ENCODE results near the gene GRAMD1A.
A peak's percentile ranks its signal among the peaks of the same experiment; 100 is the strongest.
"Not testable (repeated sequence)": the region's sequence is repeated elsewhere in the genome, so short reads cannot be mapped to it uniquely, and the experiment has no call there.

GRAMD1A gene

GRCh38 chr19:35004517-35005255, 4.6 kb downstream of the GRAMD1A start:
- no peak for DNase-seq (ENCODE audit: low read depth in 2 of 2)

- no peak for DNase-seq (ENCODE audit: low read depth in 2 of 2)
These were observed 5.3 kb downstream of the GRAMD1A start for GRCh38 chr19:35005256-35005977.

GRCh38 chr19:35006007-35006341, 5.9 kb downstream of the GRAMD1A start:
- not testable (repeated sequence) for DNase-seq (ENCODE audit: low read depth in 2 of 2)

DNA sequence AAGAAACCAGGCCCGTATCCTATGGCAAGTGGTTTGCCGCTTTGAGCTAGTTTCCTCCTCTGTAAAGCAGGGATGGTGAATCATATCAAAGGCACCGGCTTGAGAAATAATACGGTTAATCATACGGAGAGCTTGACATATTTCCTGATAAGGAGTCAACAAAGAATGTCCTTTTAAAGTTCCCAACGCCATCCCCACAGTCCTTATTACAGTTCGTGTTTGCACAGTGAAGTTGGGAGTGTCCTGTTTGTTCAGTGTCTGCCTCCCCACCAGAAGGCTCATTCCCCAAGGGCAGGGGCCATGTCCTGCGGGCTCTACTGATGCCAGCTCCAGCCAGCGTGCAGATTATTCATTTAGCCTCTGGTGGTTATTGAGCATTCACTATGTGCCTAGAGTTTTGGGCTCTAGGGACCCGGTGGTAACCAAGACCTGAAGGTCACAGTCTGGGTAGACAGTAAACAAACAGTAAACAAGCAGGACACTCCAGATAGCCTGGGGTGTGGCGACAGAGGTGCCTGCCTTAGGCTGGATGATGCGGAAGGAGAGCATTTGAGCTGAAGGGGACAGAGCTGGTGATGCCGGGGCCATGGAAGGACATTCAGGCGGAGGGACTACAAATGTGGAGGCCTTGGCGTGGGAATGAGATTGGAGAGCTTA, 6.3 kb downstream of the GRAMD1A start:
- no peak for DNase-seq (ENCODE audit: low read depth in 2 of 2)

DNA sequence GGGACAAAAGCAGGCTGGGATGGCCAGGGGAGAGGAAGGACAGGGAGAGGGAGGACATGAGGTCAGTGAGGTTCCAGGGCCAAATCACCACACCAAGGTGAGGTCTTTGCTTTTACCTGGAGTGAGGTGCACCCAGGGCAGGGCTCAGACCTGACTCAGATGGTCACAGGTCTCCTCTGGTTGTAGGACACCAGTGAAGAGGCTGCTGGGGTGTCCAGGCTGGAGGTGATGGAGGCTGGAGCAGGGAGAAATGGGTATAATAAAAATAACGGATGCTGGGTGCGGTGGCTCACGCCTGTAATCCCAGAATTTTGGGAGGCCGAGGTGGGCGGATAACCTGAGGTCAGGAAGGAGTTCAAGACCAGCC, 6.9 kb downstream of the GRAMD1A start:
- no peak for DNase-seq (ENCODE audit: low read depth in 2 of 2)

DNA sequence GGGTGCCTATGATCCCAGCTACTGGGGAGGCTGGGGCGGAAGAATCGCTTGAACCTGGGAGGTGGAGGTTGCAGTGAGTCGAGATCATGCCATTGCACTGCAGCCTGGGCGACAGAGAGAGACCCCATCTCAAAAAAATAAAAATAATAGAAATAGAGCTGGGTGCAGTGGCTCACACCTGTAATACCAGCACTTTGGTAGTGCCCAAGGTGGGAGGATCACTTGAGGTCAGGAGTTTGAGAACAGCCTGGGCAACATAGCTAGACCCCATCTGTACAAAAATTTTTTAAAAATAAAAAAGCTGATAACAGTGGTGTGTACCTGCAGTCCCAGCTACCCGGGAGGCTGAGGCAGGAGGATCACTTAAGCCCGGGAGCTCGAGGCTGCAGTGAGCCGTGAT, 7.3 kb downstream of the GRAMD1A start:
- DNase-seq (ENCODE audit: low read depth in 2 of 2): not testable (repeated sequence)

DNA sequence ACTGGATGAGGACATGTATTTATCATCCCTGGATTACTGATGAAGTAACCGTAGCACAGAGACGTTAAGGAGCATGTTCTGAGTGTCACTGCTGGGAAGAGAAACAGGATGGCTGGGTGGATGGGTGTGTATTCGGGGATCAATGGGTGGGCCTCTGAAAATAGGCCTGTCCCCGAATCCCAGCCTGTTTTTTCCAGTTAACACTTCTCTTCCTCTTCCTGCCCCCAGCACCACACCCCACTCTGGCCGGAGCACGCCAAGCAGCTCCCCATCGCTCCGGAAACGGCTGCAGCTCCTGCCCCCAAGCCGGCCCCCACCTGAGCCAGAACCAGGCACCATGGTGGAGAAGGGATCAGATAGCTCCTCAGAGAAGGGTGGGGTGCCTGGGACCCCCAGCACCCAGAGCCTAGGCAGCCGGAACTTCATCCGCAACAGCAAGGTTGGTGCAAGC, 8.8 kb downstream of the GRAMD1A start:
- no peak for DNase-seq (ENCODE audit: low read depth in 2 of 2)

- DNase-seq (ENCODE audit: low read depth in 2 of 2): no peak
These were observed 9.6 kb downstream of the GRAMD1A start for GRCh38 chr19:35009424-35010415.

DNA sequence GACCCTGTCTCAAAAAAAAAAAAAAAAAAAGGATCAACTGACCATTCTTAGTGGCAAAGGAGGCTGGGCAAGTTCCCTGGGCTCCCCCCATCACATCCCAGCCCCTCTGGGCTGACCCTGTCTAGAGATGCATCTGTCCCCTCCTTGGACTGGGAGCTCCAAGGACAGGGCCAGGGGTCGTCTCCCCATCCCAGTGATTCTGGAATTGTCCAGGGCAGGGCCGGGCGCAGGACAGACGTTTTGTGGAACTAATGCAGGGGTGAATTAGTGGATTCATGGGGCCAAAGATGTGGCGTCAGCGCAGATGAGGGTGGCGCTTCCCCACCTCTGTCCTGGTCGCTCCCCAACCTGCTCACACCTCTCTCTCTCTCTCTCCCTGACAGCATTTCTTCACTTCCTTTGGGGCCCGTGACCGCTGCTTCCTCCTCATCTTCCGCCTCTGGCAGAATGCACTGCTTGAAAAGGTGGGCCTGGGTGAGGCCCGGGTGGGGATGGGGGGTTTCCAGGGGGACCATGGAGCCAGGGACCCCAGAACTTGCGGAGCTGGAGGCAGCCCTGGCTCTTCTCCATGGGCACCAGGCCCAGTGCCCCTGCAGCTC, 11.1 kb downstream of the GRAMD1A start:
- DNase-seq (ENCODE audit: low read depth in 2 of 2): no peak

- no peak for DNase-seq (ENCODE audit: low read depth in 2 of 2)
These were observed 11.9 kb downstream of the GRAMD1A start for GRCh38 chr19:35011737-35012682.

DNA sequence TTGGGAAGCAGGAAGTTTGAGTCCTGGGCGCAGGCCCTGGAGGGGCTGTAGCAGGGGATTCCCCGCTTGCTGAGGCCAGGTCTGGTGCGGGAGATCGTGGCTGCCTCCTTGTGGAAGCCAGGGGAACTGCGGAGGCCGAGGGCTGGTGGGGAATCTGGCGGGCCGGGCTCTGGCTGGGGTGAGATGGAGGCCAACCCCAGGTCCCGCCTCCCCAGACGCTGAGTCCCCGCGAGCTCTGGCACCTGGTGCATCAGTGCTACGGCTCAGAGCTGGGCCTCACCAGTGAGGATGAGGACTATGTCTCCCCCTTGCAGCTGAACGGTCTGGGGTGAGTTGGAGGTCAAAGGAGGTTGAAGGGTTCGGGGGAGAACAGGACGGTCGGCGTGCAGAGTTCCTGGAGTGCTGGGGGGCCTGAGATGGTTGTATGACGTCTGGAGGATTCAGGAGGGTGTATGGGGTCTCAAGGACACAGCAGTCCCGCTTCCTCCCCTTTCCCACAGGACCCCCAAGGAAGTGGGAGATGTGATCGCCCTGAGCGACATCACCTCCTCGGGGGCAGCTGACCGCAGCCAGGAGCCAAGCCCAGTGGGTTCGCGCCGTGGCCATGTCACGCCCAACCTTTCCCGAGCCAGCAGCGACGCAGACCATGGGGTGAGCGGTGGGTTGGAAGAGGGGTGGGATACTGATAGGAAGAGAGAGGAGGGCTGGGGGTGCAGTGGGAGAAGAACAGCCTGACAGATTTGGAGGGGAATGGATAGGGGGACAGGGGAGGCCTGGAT, 13.1 kb downstream of the GRAMD1A start:
- DNase-seq (ENCODE audit: low read depth in 2 of 2): peak; percentile 66 to 67

DNA sequence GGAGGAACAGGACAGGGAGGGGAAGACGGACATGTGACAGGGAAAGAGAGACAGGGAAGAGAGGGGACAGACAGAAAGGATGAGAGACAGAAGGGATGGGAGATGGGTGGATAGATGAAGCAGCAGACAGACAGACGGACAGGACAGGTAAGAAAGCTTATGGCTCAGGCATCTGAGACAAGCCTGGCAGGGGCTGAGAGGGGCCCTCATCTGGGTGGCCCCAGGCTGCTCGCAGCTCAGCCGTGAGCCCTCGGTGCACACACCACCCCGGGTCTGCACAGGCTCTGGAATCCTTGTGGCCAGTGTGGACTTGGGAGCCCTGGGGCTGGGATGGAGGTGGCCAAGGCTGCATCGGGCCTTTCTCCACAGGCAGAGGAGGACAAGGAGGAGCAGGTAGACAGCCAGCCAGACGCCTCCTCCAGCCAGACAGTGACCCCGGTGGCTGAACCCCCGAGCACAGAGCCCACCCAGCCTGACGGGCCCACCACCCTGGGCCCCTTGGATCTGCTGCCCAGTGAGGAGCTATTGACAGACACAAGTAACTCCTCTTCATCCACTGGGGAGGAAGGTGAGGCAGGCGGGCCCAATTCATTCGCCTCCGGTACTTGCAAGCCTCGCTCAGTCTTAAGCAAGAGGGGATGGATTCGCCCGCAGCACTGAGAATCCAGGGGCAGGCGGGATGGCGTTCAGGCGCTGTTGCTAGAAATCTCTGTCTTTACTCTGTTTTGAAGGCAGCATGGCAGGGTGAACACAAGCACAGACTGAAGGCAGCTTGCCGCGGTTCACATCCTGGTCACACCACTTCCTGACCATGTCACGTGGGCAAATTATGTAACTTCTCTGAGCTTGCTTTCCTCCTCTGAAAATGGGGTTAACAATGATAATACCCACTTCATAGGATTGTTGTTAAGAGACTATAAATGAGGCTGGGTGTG, 14.0 kb downstream of the GRAMD1A start:
- no peak for DNase-seq (ENCODE audit: low read depth in 2 of 2)

GRCh38 chr19:35014774-35015173, 14.7 kb downstream of the GRAMD1A start:
- DNase-seq (ENCODE audit: low read depth in 2 of 2): not testable (repeated sequence)

DNA sequence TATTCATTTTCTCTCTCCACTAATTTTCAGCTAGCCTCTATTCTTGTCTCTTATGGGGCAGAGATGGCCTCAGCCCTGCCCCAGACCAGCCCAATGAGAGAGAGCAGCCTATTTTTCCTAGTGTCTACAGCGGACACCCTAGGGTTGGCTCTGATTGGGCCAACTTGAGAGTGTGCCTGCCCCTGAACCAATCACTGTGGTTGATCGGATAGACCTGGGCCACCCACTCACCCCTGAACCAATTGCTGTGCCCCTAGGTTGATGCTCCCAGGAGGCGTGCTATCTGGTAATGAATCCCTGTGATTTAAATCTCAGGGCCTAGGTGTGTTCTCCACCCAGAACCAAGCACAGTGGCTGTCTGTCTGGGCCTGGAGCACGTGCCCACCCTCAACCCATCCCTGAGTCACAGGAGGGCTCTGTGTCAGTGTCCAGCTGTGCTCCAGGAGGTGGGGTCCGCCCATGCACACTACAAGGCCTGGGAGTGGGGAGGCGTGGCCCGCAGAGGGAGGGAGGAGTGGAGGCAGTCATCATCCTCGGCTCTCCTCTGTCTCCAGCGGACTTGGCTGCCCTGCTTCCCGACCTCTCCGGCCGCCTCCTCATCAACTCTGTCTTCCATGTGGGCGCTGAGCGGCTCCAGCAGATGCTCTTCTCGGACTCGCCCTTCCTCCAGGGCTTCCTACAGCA, 15.3 kb downstream of the GRAMD1A start:
- DNase-seq (ENCODE audit: low read depth in 2 of 2): no peak

- no peak for DNase-seq (ENCODE audit: low read depth in 2 of 2)
These were observed 15.8 kb downstream of the GRAMD1A start for GRCh38 chr19:35015954-35016351.

GRCh38 chr19:35017507-35017906, 17.4 kb downstream of the GRAMD1A start:
- no peak for DNase-seq (ENCODE audit: low read depth in 2 of 2)

GRCh38 chr19:35018379-35018778, 18.3 kb downstream of the GRAMD1A start:
- DNase-seq (ENCODE audit: low read depth in 2 of 2): no peak

DNA sequence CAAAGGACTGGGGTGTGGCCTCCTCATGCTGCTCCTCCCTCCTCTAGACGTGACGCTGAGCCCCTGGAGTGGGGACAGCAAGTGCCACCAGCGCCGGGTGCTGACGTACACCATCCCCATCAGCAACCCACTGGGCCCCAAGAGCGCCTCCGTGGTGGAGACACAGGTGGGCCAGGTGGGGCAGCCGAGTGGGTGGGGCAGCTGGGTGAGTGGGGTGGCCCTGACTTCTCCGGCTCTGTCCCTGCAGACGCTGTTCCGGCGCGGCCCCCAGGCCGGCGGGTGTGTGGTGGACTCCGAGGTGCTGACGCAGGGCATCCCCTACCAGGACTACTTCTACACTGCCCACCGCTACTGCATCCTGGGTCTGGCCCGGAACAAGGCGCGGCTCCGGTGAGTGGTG, 19.0 kb downstream of the GRAMD1A start:
- DNase-seq (ENCODE audit: low read depth in 2 of 2): no peak
